Body of pancreas (tissue), 4 donors: ENCODE data around the gene CLEC2A.

ENCODE experiments used
- POLR2A ChIP-seq, 3 donors: fragments of 450-650 bp; IDR thresholded peaks; one replicate each; pipeline ENCODE4 v1.6.1; 2016; ENCODE audit warnings: antibody characterized with exemption in 3 of 3, mild to moderate bottlenecking in 2 of 3
- TF ChIP-seq, protein P1 (sequence below), 7 experiments: fragments of 450-650 bp in 4 of 7; fragments of 200-600 bp in 3 of 7; sonication (generic) in 3 of 7; IDR thresholded peaks; one replicate each; pipeline ENCODE4 v1.5.1; 2016 to 2019; ENCODE audit warnings: antibody characterized with exemption in 7 of 7

GRCh38 chr12:9872162-9872561 lies 60.0 kb downstream of the CLEC2A start:
- TF ChIP-seq, protein P1, sequence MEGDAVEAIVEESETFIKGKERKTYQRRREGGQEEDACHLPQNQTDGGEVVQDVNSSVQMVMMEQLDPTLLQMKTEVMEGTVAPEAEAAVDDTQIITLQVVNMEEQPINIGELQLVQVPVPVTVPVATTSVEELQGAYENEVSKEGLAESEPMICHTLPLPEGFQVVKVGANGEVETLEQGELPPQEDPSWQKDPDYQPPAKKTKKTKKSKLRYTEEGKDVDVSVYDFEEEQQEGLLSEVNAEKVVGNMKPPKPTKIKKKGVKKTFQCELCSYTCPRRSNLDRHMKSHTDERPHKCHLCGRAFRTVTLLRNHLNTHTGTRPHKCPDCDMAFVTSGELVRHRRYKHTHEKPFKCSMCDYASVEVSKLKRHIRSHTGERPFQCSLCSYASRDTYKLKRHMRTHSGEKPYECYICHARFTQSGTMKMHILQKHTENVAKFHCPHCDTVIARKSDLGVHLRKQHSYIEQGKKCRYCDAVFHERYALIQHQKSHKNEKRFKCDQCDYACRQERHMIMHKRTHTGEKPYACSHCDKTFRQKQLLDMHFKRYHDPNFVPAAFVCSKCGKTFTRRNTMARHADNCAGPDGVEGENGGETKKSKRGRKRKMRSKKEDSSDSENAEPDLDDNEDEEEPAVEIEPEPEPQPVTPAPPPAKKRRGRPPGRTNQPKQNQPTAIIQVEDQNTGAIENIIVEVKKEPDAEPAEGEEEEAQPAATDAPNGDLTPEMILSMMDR (IDR thresholded peaks at IDR 0.05), result no peak
- TF ChIP-seq POLR2A (IDR thresholded peaks at IDR 0.05), result no peak
